ENCODE results near the gene CCDC110.

CCDC110 gene

DNA sequence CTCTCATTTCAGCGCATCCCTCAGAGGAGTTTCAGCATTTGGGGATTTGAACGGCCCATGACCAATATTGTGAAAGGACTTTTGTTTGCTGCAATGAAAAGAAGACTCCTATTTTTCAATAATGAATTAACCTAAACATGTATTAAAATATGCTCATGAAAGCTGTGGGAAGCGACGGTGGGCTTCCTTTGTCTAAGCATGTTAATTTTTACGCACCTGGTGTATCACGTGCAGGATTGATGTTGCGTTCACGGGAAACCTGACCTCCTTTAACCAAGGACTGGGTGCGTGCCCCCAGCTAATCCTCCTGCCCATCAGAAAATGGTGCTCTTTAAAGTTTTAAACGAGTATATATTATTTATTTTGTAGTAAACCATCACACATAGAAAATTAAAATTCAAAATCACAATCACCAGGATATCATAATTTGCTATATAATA is 590 bp upstream of the CCDC110 start:
- DNase-seq (ENCODE audit: low read depth in 2 of 2) = no peak

DNA sequence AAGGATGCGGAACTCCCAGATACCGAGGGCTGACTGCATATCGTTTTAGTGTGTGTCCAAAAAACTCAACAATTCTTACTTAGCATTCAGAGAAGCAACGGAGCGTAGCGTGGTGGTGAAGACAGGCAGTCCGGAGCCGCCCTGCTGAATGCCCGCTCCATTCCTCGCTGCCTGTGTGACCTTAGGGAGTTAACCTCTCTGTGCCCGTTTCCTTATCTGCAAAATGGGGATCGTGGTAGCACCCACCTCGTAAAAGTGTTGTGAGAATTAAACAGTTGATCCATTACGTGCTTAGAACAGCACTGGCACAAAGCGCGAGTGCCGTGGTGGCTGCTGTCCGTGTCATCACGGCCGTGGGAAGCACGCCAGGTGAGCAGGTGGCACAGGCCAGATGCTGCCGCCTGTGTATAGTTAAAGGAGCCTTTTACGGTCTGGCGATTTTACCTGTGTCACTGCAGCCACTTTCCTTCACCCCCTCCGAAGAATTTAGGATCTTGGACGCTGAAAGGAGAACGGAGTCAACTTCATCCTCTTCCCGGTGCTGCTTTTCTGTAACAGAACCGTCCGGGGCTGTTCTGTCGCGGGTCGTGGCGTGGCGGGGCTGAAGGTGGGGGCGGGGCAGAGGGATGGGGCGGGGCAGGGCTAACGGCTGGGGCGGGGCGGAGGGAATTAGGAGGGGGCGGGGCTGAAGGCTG is 885 bp downstream of the CCDC110 start:
- DNase-seq (ENCODE audit: low read depth in 2 of 2) = no peak

- no peak for DNase-seq (ENCODE audit: low read depth in 2 of 2)
Observed at GRCh38 chr4:185469580-185470154, 1.9 kb downstream of the CCDC110 start.

GRCh38 chr4:185468999-185469398 is 2.5 kb downstream of the CCDC110 start:
- DNase-seq (ENCODE audit: low read depth in 2 of 2) = no peak

GRCh38 chr4:185467991-185468390 is 3.5 kb downstream of the CCDC110 start:
- no peak for DNase-seq (ENCODE audit: low read depth in 2 of 2)

- no peak for DNase-seq (ENCODE audit: low read depth in 2 of 2)
Observed at GRCh38 chr4:185467101-185467500, 4.4 kb downstream of the CCDC110 start.

DNA sequence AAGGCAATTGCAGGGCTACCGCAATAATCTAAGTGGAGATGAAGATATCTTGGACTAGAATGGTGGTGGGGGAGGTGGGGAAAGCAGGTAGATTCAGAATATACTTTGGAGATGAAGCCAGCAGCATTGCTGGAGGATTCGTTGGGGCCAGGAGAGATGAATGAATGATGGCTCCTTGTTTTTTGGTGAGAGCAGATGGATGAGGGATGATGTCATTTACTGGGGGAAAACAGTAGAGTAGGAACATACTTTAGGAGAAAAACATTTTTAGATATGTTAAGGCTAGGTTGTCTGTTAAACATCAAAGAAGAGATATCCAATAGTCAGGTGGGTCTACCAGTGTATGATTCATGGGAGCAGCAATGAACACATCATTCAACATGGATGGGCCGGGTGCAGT is 5.8 kb downstream of the CCDC110 start:
- DNase-seq (ENCODE audit: low read depth in 2 of 2) = no peak

DNA sequence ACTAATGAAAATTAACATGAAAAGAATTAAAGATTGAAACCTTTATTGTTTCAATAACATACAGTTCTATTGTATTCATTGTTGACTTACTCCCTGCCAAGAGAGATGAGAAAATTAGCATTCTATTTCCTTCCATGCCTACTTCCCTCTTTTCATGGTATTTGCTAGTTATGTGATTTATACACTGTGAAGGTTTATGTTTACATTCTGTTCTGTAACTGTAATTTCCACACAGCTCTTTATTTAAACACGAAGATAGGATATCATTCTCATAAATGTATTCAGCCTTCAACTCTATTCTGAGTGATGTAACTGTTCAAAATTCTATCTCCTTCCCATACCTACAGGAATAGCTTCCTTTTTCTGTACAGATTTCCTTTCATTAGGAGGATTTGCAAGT is 6.6 kb downstream of the CCDC110 start:
- DNase-seq (ENCODE audit: low read depth in 2 of 2) = no peak

GRCh38 chr4:185464183-185464582 is 7.3 kb downstream of the CCDC110 start:
- DNase-seq (ENCODE audit: low read depth in 2 of 2) = no peak

DNA sequence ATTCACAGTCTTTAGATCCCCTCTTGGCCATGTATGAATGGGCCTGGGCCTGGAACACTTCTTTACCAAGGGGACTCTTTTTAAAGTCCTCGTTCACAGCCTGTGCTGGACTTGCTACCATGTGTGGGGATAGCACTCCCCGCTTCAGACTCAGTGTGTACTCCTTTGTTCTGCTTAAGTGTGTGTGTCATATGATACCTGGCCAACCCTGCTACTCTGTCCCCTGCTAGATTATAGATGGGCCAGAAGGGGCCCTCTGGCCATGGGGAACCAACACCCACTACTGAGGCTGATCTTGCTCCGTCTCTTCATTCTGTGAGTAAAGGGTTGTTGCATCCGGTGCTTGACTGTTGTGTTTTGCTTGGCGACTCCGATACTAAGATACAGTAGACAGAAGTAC is 8.0 kb downstream of the CCDC110 start:
- DNase-seq (ENCODE audit: low read depth in 2 of 2) = no peak

DNA sequence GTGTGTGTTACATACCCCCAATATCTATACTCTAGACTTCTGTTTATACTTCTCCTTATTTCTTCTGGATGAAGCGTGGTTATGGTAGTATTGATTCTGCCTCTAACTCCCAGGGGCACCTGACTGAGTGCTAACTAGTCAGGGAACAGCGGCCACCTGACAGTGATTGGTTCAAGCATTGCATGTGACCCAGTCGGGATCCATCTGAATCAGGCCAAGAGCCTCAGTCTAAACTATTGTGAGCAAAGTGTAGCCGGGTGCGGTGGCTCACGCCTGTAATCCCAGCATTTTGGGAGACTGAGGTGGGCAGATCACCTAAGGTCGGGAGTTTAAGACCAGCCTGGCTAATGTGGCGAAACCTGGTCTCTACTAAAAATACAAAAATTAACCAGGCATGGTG is 10.0 kb downstream of the CCDC110 start:
- DNase-seq (ENCODE audit: low read depth in 2 of 2) = no peak

DNA sequence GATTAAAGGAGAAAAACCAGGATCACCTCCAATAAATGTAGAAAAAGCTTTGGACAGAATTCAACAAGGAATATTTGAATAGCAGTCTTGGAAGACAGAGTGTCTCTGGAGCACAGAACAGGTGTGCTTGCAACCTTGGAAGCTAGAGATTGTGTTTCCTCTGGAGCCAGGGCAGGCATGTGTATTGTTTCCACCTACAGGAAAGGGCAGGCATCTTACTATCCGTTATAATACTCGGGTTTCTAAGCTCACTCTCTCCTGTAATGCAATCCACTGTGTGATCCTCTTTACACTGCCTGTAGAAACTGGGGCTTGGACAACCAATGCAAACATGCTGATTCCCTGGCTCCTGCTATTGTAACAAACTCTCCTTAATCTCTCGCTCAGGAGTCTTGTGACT is 14.4 kb downstream of the CCDC110 start:
- no peak for DNase-seq (ENCODE audit: low read depth in 2 of 2)

DNA sequence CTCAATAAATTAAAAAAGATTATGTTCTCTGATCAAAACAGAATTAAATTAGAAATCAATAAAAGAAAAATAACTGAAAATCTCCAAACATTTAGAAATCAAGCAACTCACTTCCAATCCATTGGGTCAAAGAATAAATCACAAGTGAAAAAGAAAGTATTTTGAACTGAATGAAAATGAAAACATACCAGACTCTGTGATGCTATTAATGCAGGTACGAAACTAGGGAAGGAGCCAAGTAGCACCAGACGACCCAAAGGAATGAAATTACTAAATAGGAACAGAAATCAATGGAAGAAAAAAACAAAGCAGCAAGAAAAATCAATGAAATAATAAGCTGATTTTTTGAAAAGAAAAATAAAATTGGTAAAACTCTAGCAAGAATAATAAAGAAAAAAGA is 15.4 kb downstream of the CCDC110 start:
- DNase-seq (ENCODE audit: low read depth in 2 of 2) = no peak

- DNase-seq (ENCODE audit: low read depth in 2 of 2) = no peak
Observed at GRCh38 chr4:185445209-185445608, 26.3 kb downstream of the CCDC110 start.

DNA sequence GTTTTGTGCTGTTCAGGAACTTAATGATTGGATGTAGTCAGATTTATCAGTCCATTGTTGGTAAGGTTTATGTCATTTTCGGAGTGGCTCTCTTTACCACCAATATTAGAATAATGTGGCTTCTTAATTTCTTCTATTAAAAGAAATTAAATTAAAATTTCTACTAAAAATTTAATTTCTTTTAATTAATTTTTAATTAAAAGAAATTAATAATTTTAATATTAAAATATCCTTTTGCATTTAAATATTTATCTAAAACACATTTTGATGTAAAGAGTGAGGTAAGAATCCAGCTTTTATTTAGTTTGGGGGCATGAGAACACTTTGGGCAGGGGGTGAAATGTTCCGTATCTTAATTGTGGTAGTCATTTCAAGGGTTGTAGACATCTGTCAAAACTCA is 30.1 kb downstream of the CCDC110 start:
- no peak for DNase-seq (ENCODE audit: low read depth in 2 of 2)

GRCh38 chr4:185437809-185438208 is 33.7 kb downstream of the CCDC110 start:
- DNase-seq (ENCODE audit: low read depth in 2 of 2) = no peak

GRCh38 chr4:185435466-185435865 is 36.1 kb downstream of the CCDC110 start:
- no peak for DNase-seq (ENCODE audit: low read depth in 2 of 2)

DNA sequence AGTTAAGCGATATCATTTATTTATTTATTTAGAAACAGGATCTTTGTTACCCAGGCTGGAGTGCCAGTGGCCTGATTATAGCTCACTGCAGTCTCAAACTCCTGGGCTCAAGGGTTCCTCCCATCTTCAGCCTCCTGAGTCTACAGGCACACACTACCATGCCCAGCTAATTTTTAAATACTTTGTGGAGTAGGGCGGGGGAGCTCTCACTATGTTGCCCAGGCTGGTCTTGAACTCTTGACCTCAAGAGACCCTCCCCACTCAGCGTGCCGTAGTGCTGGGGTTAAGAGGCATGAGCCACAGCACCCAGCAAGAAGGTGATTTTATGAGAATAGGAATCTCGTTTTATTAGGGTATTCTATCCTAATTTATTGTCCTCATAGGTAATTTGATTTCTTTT is 41.9 kb downstream of the CCDC110 start:
- DNase-seq (ENCODE audit: low read depth in 2 of 2) = no peak

DNA sequence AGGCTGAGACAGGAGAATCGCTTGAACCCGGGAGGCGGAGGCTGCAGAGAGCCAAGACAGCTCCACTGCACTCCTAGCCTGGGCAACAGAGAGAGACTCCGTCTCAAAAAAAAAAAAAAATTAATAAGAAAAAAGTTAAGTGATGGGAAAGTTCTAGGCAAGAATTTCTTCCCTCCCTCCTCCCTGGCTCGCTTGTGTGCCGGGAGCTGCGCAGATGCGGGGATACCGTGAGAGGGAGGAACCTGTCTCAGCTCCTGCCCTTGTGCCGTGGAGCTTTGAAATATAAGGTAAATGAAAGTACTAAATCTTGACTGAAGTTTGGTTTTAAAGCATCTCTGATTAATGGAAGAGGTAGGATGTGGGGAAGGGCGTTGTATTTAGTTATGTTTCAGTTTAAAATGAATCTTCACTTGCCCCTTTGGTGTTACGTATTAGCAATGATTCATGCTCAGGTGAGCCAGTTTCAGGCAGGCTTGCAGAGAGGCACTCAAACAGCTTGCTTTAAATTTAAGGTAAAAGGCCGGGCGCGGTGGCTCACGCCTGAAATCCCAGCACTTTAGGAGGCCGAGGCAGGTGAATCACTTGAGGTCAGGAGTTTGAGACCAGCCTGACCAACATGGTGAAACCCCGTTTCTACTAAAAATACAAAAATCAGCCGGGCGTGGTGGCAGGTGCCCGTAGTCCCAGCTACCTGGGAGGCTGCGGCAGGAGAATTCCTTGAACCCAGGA is 44.4 kb downstream of the CCDC110 start:
- no peak for DNase-seq (ENCODE audit: low read depth in 2 of 2)

DNA sequence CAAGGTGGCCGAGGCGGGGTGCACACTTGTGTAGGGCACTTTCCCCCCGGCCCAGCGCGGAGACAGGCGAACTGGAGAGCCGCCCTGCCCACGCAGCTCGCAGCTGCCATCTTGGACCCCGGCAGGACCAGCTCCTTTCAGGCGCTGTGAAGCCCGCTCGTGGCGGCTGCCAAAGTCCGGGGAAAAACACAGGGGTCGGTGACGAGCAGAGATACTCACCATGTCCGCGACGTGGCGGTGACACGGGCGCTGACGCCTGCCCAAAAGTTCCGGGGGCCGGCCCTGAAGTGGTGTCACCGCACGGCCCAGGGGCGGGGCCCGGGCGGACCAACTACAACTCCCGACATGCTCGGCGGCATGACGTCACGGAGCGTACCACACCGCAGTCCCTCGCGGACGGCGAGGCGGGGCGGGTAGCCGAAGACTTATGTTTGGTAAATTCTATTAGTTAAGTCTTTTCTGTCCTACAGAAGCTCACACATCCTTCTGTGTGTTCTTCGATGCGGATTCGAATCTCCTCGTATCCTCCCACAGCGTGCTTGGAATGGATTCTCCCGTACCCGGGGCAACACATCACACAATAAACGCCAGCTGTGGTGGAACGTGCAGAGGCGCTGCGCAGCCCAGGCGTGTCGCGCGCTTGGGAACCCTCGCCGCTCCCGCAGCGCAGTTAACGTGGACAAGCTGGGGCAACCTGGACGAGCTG is 45.7 kb downstream of the CCDC110 start, which contains the start of gene UFSP2:
UFSP2 (minus strand) TSS at position 318 of the 706 bp plus-strand sequence; CDS start at position 222, 96 bp downstream.
- peak; percentile 69 to 87 for DNase-seq (ENCODE audit: low read depth in 2 of 2)

GRCh38 chr4:185424905-185425646 is 46.5 kb downstream of the CCDC110 start:
- no peak for DNase-seq (ENCODE audit: low read depth in 2 of 2)

Data from stimulated activated CD8-positive, alpha-beta memory T cell treated with anti-CD3 and anti-CD28 coated beads, Interleukin-2, amount 100 ng/mL, for 48 hours (primary cell).